Measurements from ENCODE around the gene CFAP157. TPM values are rescaled to one million over a fixed set of nuclear protein-coding genes. Genes with fewer than 3 reads are reported as not detected.

CFAP157 gene
- total RNA-seq, 1 donor from 2014 or later = 0.34 TPM

GRCh38 chr9:127711831-127712274 lies 5.1 kb downstream of the CFAP157 start:
- peaks cover 16% of the 10 kb centered on the region for H3K4me1 Mint-ChIP-seq
- peaks cover 3% of the 10 kb centered on the region for H3K9me3 Mint-ChIP-seq
- no peaks in the 10 kb centered on the region for H3K36me3 Mint-ChIP-seq
- TF ChIP-seq CTCF (IDR thresholded peaks at IDR 0.05; ENCODE audit: unreplicated experiment) = no peak
- no peak for DNase-seq (ENCODE audit: low spot score in 2 of 2, unreplicated experiment in 2 of 2)
- H3K27me3 Mint-ChIP-seq (ENCODE audit: low read depth) = no peaks in the 10 kb centered on the region
- H3K4me3 Mint-ChIP-seq = no peak overlapping the region
- no peak overlapping the region for H3K27ac Mint-ChIP-seq

- DNase-seq (ENCODE audit: low spot score in 2 of 2, unreplicated experiment in 2 of 2) = no peak
- Mint-ChIP-seq H3K4me3 (no peak overlapping the region), H3K4me1 (peaks cover 16% of the 10 kb centered on the region), H3K9me3 (peaks cover 3% of the 10 kb centered on the region), H3K27ac (no peak overlapping the region), H3K27me3 (ENCODE audit: low read depth) (no peaks in the 10 kb centered on the region), H3K36me3 (no peaks in the 10 kb centered on the region)
- no peak for TF ChIP-seq CTCF (IDR thresholded peaks at IDR 0.05; ENCODE audit: unreplicated experiment)
Observed at GRCh38 chr9:127712371-127712770, 5.6 kb downstream of the CFAP157 start.

- no peak for TF ChIP-seq CTCF (IDR thresholded peaks at IDR 0.05; ENCODE audit: unreplicated experiment)
- Mint-ChIP-seq H3K36me3 (no peaks in the 10 kb centered on the region), H3K27ac (no peak overlapping the region), H3K9me3 (peaks cover 3% of the 10 kb centered on the region), H3K27me3 (ENCODE audit: low read depth) (no peaks in the 10 kb centered on the region), H3K4me3 (no peak overlapping the region), H3K4me1 (peaks cover 16% of the 10 kb centered on the region)
- no peak for DNase-seq (ENCODE audit: low spot score in 2 of 2, unreplicated experiment in 2 of 2)
Observed at GRCh38 chr9:127712867-127713266, 6.1 kb downstream of the CFAP157 start.

GRCh38 chr9:127714020-127714750 lies 7.4 kb downstream of the CFAP157 start:
- H3K9me3 Mint-ChIP-seq = no peaks in the 10 kb centered on the region
- H3K4me1 Mint-ChIP-seq = peaks cover 16% of the 10 kb centered on the region
- peak overlapping the region; percentile 65 for H3K4me3 Mint-ChIP-seq
- TF ChIP-seq CTCF (IDR thresholded peaks at IDR 0.05; ENCODE audit: unreplicated experiment) = no peak
- no peak for DNase-seq (ENCODE audit: low spot score in 2 of 2, unreplicated experiment in 2 of 2)
- H3K27me3 Mint-ChIP-seq (ENCODE audit: low read depth) = no peaks in the 10 kb centered on the region
- no peak overlapping the region for H3K27ac Mint-ChIP-seq
- no peaks in the 10 kb centered on the region for H3K36me3 Mint-ChIP-seq

- DNase-seq (ENCODE audit: low spot score in 2 of 2, unreplicated experiment in 2 of 2) = no peak
Observed at GRCh38 chr9:127714951-127715469, 8.2 kb downstream of the CFAP157 start.

More at GRCh38 chr9:127714951-127715469, 8.2 kb downstream of the CFAP157 start:
- Mint-ChIP-seq H3K27ac (peak overlapping the region; percentile 92), H3K4me1 (peaks cover 16% of the 10 kb centered on the region), H3K27me3 (ENCODE audit: low read depth) (no peaks in the 10 kb centered on the region), H3K9me3 (no peaks in the 10 kb centered on the region), H3K4me3 (peak overlapping the region; percentile 91), H3K36me3 (no peaks in the 10 kb centered on the region)
- no peak for TF ChIP-seq CTCF (IDR thresholded peaks at IDR 0.05; ENCODE audit: unreplicated experiment)

Data from mesothelial cell of epicardium (in vitro differentiated cells).